Measurements from ENCODE around the gene EIF5A2.

EIF5A2 gene

GRCh38 chr3:170862618-170863374 is 45.6 kb downstream of the EIF5A2 start:
- DNase-seq (ENCODE audit: extremely low read depth in 1 of 2, low read depth in 1 of 2), result no peak

- DNase-seq (ENCODE audit: extremely low read depth in 1 of 2, low read depth in 1 of 2), result no peak
Measured at GRCh38 chr3:170858599-170858998, 49.8 kb downstream of the EIF5A2 start.

GRCh38 chr3:170852324-170852723 is 56.1 kb downstream of the EIF5A2 start:
- no peak for DNase-seq (ENCODE audit: extremely low read depth in 1 of 2, low read depth in 1 of 2)

- DNase-seq (ENCODE audit: extremely low read depth in 1 of 2, low read depth in 1 of 2), result no peak
Measured at GRCh38 chr3:170848292-170848917, 60.0 kb downstream of the EIF5A2 start.

- no peak for DNase-seq (ENCODE audit: extremely low read depth in 1 of 2, low read depth in 1 of 2)
Measured at GRCh38 chr3:170844377-170844776, 64.1 kb downstream of the EIF5A2 start.

GRCh38 chr3:170840291-170840859 is 68.1 kb downstream of the EIF5A2 start:
- DNase-seq (ENCODE audit: extremely low read depth in 1 of 2, low read depth in 1 of 2), result no peak

- DNase-seq (ENCODE audit: extremely low read depth in 1 of 2, low read depth in 1 of 2), result no peak
Measured at GRCh38 chr3:170839518-170840100, 68.8 kb downstream of the EIF5A2 start.

All from stimulated activated CD8-positive, alpha-beta memory T cell treated with anti-CD3 and anti-CD28 coated beads, Interleukin-7, amount 100 ng/mL, for 48 hours (primary cell).